HG02870 (cell line): Measurements from ENCODE around the gene SSBP4.
A peak's percentile ranks its signal among the peaks of the same experiment; 100 is the strongest.

Experiments used
- ATAC-seq: cut with Tn5 transposase; IDR thresholded peaks from one replicate; pipeline ENCODE4 v1.9.1; 2021; ENCODE audit warnings: mild to moderate bottlenecking, moderate library complexity; ENCODE audit not compliant: unreplicated experiment

SSBP4 gene

DNA sequence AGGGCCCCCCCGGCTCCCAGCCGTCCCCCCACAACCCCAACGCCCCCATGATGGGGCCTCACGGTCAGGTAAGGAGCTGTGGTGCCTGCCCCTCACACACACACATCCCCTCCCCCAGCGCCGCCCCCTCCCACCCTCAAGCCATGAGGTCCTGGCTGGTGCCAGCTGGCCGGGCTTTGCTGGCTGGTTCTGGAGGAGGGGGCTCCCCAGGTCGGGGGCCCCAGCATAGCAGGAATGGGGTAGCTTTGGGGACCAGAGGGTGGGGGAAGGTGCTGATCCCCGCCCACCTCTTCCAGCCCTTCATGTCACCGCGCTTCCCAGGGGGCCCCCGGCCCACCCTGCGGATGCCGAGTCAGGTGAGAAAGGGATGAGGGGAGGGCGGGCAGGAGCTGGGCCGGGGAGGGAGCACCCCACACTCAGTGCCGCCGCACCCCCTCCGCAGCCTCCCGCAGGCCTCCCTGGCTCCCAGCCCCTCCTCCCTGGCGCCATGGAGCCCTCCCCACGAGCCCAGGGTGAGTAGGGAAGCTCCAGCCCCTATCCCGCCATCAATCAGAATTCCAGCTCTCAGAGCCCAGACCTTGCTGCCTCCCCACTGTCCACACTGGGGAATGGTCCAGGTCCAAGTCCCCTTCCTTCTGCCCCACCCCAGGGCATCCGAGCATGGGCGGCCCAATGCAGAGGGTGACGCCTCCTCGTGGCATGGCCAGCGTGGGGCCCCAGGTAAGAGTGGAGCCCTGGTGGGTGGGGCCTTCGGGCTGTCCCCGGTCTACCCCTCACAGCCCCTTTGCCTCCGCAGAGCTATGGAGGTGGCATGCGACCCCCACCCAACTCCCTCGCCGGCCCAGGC lies 12.4 kb downstream of the SSBP4 start:
- ATAC-seq: no peak

DNA sequence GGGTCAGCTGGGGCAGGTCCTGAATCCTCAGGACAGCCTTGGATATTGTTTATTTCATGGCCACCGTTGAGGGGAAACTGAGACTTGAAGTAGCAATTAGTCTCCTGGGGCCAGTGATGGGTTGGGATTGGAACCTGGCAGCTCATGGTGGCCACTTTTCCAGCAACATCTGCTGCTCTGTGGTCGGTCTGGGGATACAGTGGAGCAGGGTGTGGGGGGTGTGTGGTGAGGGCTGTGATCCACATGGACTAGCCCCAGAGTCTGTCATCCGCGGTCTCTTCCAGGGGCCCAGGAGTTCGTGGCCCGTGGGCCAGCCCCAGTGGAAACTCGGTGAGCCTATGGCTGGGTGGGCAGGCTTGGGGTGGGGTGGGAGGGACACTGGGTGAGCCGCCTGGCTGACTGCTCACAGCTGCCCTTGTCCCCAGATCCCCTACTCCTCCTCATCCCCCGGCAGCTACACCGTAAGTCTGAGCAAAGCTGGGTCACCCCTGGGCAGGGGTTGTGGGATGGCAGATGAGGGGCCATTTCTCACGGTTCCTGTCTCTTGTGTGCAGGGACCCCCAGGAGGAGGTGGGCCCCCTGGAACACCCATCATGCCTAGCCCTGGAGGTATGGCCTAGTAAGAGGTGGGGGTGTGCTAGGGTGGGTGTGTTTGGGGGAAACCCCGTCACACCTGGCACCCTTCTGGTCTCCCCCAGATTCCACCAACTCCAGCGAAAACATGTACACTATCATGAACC lies 13.2 kb downstream of the SSBP4 start:
- no peak for ATAC-seq

- no peak for ATAC-seq
Measured at GRCh38 chr19:18433015-18433691, 14.0 kb downstream of the SSBP4 start.

- ATAC-seq: no peak
Measured at GRCh38 chr19:18433735-18434398, 14.7 kb downstream of the SSBP4 start.

DNA sequence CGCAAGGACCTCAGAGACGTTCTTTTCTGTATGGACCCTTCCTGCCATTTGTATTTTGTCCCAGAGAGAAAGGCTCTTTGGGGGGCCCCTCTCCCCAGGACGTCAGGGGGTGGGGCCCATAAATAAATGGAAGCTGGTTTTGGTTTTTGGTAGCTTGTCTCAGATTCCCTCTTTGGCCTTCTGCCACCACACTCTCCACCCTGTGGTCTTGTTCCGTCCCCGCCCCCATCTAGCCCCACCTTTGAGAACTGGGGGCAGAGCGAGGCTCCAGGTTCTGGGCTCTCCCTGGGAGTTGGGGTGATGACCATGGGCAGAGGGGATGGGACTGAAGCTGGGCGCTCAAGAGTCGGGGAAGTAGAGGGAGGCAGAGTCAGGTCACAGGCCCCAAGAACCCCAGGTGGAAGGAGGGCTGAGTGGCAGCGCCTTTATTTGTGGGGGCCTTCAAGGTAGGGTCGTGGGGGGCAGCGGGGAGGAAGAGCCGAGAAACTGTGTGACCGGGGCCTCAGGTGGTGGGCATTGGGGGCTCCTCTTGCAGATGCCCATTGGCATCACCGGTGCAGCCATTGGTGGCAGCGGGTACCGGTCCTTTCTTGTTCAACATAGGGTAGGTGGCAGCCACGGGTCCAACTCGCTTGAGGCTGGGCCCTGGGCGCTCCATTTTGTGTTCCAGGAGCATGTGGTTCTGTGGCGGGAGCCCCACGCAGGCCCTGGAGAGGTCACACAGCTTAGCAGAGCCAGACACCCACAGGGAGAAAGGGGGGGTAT lies 15.4 kb downstream of the SSBP4 start:
- no peak for ATAC-seq

GRCh38 chr19:18435178-18435841 lies 16.1 kb downstream of the SSBP4 start:
- ATAC-seq: no peak

DNA sequence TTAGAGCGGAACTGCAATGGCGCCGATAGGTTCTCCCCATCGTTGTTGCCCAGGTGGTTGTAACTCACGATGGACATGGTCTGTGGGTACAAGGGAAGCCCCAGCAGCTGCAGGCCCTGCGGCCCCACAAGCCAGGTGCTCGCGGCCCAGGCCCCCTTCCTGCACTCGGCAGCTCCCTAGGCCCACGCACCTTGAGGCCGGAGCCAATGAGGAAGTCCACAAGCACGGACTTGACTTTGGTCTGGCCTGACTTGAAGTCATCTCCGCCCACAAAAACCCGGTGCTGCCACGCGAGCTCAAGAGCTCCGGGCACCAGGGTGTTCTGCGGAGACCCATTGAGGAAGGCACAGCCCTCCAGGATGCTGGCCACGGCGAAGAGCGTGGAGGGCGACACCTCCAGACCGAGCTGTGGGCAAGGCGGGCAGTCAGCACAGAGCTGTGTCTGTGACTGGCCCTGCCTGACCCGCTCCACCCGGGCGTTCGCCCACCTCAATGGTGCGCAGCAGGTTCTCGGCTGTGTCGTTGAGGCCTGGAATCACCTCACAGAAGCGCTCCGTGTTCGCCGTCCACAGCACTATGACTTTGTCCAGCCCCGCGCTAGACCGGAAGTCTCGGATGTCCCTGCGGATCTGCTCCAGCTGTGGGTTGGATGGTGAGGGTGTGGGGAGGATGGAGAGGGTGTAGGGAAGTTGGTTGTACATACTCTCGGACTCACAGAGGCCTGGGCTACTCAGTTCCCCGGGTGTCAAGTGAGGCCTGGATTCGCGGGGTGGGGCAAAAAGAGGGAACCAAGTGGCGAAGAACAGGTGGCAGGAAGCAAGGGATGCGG lies 16.9 kb downstream of the SSBP4 start:
- ATAC-seq: no peak

- peak; percentile 48 for ATAC-seq
Measured at GRCh38 chr19:18436671-18437490, 17.7 kb downstream of the SSBP4 start.

DNA sequence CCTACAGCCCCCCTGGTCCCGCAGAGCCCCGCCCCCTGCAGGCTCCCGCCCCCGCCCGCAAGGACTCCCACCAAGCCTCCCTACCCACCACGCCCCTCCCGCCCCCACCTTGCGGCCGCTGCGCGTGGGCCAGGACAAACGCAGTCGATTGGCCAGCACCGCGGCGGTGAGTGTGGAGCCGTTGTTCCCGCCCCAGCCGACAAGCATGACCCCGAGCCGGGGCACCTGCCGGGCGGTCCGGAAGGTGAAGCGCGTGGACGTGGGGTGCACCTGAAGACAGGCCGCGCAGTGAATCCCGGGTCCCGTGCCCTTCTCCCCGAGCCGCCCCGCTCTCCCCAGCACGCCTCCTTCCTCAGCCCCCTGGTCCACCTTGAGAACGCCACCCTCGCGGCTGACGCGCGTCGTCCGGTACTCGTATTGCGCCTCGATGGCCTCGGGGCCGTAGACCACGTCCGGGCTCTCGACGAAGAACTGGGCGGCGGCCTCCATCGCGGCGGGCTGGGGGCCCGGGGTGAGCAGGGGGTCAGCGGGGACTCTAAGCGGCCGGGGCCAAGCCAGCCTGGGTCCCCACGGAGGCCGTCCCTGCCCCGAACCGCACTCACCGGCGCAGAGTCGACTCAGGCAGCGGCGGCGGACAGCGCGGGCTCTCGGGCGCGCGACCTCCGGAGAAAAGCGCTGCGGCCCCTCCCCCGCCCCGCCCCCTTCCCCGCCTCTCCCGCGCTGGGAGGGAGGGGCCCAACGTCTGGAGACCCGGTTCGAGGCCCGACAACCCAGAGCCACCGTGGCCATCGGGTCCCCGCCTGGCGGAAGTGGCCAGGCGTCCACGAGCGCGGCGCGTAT lies 18.5 kb downstream of the SSBP4 start, which contains the start of gene ISYNA1:
Gene ISYNA1, minus strand, starts transcription at position 643 of the 840 bp plus-strand sequence. Its CDS starts 154 bp downstream, at position 489.
- no peak for ATAC-seq

DNA sequence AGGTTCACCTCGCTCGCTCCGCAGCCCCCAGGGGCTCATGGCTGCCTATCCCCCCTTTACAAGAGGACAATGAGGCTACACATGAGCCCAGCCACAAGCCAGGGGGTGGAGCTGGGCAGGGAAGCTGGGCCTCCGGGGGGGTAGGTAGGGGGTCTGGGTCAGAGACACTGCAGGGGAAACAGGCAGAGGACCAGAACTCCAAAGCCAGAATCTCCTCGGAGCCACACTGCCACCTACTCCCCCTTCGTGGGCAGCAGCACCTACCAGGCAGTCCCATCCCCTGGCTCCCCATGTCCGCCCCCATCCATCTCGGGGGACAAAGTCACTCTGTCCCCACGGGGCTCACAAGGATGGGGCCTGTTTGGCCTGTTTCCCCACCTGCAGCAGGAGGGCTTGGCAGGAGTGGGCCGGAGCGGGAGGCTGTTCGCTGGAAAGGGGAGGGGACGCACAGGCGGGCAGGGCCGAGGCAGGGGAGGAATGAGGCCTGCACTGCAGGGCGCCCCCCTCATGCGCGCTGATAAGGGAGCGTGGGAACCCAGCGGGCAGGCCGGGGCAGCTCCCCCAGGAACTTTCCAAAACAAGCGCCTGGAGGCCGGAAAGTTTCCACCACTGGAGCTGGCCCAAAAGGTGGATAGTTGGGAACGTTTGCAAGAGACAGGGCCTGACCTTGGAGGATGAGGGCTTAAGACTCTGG lies 19.3 kb downstream of the SSBP4 start:
- no peak for ATAC-seq

DNA sequence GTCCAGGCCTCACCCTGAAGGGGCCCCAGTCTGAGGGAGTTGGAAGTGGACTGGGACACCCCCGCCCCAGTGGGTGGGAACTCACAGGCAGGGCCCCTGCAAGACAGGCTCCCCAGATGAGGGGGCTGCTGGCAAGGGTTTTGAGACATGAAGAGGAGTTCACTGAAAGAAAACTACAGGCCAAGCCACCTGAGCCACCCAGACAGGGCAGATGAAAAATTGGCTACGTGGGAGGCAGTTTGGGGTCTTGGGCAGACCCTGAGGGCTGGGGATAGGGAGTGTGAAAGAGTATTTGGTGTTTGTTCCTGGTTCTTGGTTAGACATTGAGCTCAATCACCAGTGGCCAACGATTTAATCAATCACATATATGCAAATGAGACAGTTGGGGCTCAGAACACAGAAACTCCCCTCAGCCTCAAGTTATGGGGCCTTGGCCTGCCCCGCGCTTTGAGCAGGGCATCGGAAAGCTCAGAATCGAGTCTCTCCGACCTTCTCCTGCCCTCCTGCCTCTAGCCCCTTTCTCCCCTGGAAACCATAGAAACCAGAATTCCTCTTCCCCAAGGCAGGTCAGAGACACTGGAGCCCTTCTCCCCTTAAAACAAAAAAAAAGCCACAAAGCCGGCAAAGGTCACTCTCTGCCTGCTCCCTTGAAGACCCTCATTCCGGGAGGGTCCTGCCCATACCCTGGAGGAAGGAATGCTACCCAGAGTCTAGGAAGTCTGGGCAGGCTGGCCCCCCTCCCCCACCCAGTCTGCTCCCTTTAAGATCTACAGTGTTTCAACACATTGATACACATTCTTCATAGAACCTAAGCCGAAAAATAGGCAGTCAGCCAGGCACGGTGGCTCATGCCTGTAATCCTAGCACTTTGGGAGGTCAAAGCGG lies 20.1 kb downstream of the SSBP4 start:
- ATAC-seq: no peak

- no peak for ATAC-seq
Measured at GRCh38 chr19:18439910-18440237, 20.7 kb downstream of the SSBP4 start.

DNA sequence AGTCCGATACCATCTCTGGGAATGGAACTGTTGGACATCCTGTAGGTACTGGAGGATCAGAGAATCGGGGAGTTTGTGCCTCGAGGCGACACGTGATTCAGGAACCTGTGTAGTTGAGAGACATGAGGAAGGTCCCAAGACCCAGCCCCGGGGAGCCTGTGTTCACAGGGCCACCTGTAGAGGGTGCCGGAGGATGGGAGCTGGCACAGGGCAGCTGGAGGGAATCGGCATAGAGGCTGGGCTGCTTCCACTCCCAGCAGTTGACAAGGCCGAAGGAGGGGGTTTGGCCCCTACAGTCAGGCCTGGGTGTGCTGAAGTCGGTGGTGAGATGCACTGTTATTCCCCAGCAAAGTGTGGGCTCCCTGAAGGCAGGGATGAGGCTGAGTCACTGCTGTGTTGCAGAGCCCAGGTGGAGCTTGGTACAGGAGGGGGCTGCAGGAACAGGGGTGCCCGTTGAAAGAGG lies 21.2 kb downstream of the SSBP4 start:
- no peak for ATAC-seq

GRCh38 chr19:18440936-18441803 lies 22.0 kb downstream of the SSBP4 start:
- ATAC-seq: no peak
